HG03469 (cell line): ENCODE measurements around the gene AP3B1.
A peak's percentile ranks its signal among the peaks of the same experiment; 100 is the strongest.

Source experiments
- ATAC-seq: cut with Tn5 transposase; IDR thresholded peaks from one replicate; pipeline ENCODE4 v1.9.1; 2021; ENCODE audit warnings: mild to moderate bottlenecking, moderate library complexity, moderate number of reproducible peaks; ENCODE audit not compliant: unreplicated experiment

Gene AP3B1

GRCh38 chr5:78294248-78295034 is at the start of gene AP3B1:
AP3B1 (minus strand) TSS chr5:78294698; CDS start chr5:78294579, 119 bp downstream.
- ATAC-seq = peak; percentile 84

- ATAC-seq = no peak
Measured at GRCh38 chr5:78341440-78341839, 46.9 kb upstream of the AP3B1 start.

- ATAC-seq = no peak
Measured at GRCh38 chr5:78339617-78340436, 45.3 kb upstream of the AP3B1 start.

- ATAC-seq = no peak
Measured at GRCh38 chr5:78336698-78337097, 42.2 kb upstream of the AP3B1 start.

- no peak for ATAC-seq
Measured at GRCh38 chr5:78335976-78336375, 41.5 kb upstream of the AP3B1 start.

- no peak for ATAC-seq
Measured at GRCh38 chr5:78334811-78335210, 40.3 kb upstream of the AP3B1 start.

- no peak for ATAC-seq
Measured at GRCh38 chr5:78331523-78332080, 37.1 kb upstream of the AP3B1 start.

GRCh38 chr5:78328585-78329173 is 34.2 kb upstream of the AP3B1 start:
- no peak for ATAC-seq

- ATAC-seq = no peak
Measured at GRCh38 chr5:78327761-78328510, 33.4 kb upstream of the AP3B1 start.

- ATAC-seq = no peak
Measured at GRCh38 chr5:78326930-78327329, 32.4 kb upstream of the AP3B1 start.

GRCh38 chr5:78323241-78323640 is 28.7 kb upstream of the AP3B1 start:
- ATAC-seq = no peak

- ATAC-seq = no peak
Measured at GRCh38 chr5:78320401-78320800, 25.9 kb upstream of the AP3B1 start.

- no peak for ATAC-seq
Measured at GRCh38 chr5:78318337-78318736, 23.8 kb upstream of the AP3B1 start.

GRCh38 chr5:78317515-78317914 is 23.0 kb upstream of the AP3B1 start:
- no peak for ATAC-seq

GRCh38 chr5:78308703-78309102 is 14.2 kb upstream of the AP3B1 start:
- ATAC-seq = no peak

GRCh38 chr5:78300464-78301045 is 6.1 kb upstream of the AP3B1 start:
- no peak for ATAC-seq

- no peak for ATAC-seq
Measured at GRCh38 chr5:78295035-78295961, 800 bp upstream of the AP3B1 start.

GRCh38 chr5:78293851-78294247 is 649 bp downstream of the AP3B1 start:
- no peak for ATAC-seq

- ATAC-seq = no peak
Measured at GRCh38 chr5:78291687-78292086, 2.8 kb downstream of the AP3B1 start.
